Gastrocnemius medialis (tissue), 4 donors: ENCODE measurements around the gene DCAF8.
"Not testable (repeated sequence)": the region's sequence is repeated elsewhere in the genome, so short reads cannot be mapped to it uniquely, and the experiment has no call there.

ENCODE experiments used
- CTCF ChIP-seq, 5 experiments: fragments of 450-650 bp in 3 of 5; fragments of 200-600 bp in 2 of 5; sonication (generic) in 2 of 5; IDR thresholded peaks in 4 of 5; conservative IDR thresholded peaks in 1 of 5; 1 replicate in 4 of 5; 2 replicates in 1 of 5; pipeline ENCODE4 v1.5.1; 2016 to 2019; ENCODE audit warnings: antibody characterized with exemption in 5 of 5, mild to moderate bottlenecking in 3 of 5, moderate library complexity in 3 of 5
- POLR2A ChIP-seq, 2 donors: fragments of 450-650 bp; IDR thresholded peaks; one replicate each; pipeline ENCODE4 v1.6.1; 2017; ENCODE audit warnings: antibody characterized with exemption in 2 of 2, mild to moderate bottlenecking in 2 of 2, moderate library complexity in 2 of 2

DNA sequence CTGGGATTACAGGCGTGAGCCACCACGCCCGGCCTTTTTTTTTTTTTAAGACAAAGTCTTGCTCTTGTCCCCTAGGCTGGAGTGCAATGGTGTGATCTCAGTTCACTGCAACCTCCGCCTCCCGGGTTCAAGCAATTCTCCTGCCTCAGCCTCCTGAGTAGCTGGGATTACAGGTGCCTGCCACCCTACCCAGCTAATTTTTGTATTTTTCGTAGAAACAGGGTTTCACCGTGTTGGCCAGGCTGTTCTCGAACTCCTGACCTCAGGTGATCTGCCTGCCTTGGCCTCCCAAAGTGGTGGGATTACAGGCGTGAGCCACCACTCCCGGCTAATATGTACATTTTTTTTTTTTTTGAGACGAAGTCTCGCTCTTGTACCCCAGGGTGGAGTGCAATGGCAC, 25.4 kb upstream of the DCAF8 start:
- TF ChIP-seq CTCF (IDR thresholded peaks at IDR 0.05 in 4 of 5, conservative IDR thresholded peaks at IDR 0.05 in 1 of 5); POLR2A (IDR thresholded peaks at IDR 0.05): not testable (repeated sequence)
